Activated CD8-positive, alpha-beta memory T cell treated with anti-CD3 and anti-CD28 coated beads for 4 hours (primary cell): ENCODE measurements around the gene NBPF15.
A peak's percentile ranks its signal among the peaks of the same experiment; 100 is the strongest.
"Not testable (repeated sequence)": the region's sequence is repeated elsewhere in the genome, so short reads cannot be mapped to it uniquely, and the experiment has no call there.

Source experiments
- DNase-seq, 2 donors: peaks; one replicate each; pipeline ENCODE4 v3.0.0-alpha.2; 2020; ENCODE audit warnings: low read depth in 2 of 2

Gene NBPF15, protein sequence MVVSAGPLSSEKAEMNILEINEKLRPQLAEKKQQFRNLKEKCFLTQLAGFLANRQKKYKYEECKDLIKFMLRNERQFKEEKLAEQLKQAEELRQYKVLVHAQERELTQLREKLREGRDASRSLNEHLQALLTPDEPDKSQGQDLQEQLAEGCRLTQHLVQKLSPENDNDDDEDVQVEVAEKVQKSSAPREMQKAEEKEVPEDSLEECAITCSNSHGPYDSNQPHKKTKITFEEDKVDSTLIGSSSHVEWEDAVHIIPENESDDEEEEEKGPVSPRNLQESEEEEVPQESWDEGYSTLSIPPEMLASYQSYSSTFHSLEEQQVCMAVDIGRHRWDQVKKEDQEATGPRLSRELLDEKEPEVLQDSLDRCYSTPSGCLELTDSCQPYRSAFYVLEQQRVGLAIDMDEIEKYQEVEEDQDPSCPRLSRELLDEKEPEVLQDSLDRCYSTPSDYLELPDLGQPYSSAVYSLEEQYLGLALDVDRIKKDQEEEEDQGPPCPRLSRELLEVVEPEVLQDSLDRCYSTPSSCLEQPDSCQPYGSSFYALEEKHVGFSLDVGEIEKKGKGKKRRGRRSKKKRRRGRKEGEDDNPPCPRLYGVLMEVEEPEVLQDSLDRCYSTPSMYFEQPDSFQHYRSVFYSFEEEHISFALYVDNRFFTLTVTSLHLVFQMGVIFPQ

DNA sequence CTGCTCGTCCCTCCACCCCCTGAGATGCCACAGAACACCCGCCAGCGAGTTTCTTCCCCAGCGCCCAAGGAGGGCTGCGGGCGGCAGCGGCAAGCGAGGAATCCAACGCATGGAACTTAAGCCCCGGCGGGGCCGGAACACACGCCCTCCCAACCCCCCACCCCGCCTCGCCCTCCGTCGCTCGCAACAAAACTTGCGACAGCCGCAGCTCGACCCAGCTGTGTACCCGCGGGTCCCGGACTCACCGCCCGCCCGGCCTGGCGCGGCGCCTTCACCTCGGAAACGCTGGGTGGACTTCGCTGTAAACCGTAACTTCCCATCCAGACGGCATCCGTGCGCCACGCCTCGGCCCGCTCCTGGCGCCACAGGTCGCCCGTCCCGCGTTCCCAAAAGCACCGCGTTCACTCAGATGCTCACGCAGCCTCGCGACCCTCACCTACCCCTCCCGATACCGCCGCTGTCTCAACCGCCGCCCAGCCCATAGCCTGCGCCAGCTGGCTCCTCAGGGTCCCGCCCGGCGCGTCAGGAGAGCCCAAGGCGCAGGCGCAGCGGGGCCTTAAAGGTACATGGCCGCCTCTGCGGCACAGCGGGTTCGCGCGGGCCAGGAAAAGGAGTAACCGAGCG lies at the start of gene NBPF15:
NBPF15 (minus strand) TSS at position 534 of the 624 bp plus-strand sequence. CDS start 21,666 bp downstream, outside the sequence.
- peak in 1 of 2 donors; percentile 45 for DNase-seq

DNA sequence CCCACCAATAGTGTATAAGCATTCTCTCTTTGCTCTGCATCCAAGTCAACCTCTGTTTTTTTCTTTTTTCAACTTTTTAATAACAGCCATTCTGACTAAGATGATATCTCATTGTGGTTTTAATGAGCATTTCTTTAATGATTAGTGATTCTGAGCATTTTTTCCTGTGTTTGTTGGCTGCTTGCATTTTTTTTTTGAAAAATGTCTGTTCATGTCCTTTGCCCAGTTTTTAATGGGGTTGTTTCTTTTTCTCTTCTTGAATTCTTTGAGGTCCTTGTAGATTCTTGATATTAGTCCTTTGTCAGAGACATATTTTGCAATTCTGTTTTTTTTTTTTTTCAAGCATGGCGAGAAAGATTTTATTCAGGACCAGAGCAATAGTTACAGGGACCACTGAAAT lies 35.0 kb upstream of the NBPF15 start:
- DNase-seq: not testable (repeated sequence)

DNA sequence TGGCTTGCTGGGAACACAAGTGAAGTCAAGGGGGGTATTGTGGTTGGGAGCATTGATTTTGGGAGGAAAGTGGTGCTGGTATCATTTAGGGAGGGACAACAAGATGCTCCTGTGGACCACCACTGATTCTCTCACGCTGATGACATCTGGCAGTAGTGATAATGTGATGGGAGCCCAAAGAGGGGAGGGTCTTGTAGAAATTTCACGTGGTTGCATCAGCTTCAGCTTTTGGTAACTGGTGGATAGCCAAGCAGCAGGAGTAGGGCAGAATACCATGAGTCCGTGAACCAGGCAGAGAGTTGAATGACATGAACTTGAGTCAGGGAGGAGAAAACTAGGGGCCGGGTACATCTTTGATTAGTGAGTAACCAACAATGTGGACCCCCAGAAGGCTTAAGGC lies 32.7 kb upstream of the NBPF15 start:
- DNase-seq: not testable (repeated sequence)

DNA sequence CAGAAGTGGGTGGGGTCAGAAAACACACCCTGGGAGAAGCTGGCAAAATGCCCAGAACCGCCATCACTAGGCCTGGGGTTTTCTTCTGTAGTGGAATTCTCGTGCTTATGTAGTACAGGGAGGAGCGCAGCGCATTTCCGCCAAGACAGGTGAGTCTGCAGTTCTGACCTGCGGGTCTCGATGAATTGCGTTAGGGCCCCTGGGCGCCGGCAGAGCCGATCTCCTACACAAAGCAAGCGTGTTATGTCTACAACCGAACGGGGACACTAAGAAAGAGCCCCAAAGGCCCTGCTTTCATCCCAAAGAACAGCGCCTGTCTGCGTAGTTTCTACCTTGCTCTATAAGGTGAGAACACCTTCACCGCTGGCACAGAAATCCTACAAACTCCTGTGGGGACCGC lies 28.9 kb upstream of the NBPF15 start:
- DNase-seq: peak in 1 of 2 donors; percentile 2

DNA sequence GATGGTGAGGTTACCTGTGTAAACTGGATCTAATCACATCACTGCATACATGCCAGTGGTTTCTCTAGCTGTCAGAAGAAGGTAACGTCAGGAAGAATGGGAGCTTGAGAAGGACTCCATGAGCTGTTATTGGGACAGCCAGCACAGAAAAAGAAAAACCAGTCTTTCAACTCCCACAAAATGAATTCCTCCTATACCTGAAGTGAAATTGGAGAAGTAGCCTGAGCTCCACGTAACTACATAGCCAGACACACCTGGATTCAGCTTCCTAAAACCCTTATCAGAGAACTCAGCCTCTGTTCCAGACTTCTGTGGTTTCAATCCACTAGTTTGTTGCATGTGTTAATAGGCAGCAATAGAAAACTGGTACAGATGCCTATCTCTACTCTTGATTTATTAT lies 25.5 kb upstream of the NBPF15 start:
- DNase-seq: not testable (repeated sequence)

DNA sequence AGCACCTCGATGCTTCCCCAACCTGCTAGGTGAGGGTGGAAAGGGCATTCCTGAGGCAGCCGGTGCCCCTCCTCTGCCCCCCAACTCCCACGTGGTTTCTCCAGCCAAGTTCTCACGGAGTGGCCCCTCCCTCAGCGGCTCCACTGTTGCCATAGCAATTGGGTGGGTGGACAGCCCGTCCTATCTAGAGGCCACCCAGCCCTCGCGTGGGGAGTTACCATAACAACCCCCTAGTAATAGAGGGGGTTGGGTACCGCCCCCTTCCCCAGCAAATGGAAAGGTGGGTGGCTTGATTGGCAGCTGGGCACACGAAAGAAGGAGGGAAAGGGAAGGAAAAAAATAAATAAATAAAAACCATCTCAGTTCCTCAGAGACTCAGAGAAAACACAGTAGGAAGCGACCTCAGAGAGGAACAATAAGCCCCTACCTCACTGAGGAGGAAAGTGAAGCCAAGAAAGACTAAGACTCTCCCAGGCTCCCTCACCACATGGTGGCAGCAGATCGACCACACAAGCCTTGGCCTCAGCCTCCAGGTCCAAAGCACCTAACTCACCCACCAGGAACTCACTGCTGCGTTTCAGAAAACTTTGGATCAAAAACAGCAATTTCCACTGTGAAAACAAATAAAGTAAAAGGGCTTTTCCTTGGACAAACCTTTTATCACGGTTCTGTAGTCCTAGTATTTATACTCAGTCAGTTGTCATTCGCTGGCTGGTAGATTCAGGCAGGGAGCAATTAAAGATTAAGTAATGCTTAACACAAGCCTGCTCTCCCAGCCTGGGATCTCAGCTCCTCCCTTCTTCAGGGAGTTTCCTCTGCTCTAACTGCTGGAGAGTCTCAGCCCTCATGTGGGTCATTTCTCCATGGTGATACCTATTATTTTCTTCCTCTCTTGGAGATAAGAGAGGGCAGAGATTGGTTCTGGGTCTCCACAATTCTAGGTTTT lies 23.9 kb upstream of the NBPF15 start:
- DNase-seq: not testable (repeated sequence)

DNA sequence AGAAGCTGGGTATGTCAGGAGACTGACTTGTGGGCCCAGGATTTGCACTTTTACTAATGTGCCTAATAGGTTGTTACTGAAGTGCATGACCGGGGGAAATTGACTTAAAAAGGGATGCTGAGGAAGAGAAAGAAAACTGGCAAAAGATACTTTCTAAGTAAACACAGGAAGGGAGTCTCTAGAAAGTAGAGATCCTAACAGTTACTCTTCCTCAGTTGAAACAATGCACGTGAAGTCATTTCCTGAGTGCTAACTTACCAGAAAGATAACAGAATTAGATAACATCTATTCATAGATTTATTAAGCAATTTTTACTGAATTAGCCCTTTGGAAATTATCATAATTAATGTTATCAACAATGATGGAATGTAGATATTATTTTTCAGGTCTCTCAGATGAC lies 12.4 kb upstream of the NBPF15 start:
- DNase-seq: not testable (repeated sequence)

DNA sequence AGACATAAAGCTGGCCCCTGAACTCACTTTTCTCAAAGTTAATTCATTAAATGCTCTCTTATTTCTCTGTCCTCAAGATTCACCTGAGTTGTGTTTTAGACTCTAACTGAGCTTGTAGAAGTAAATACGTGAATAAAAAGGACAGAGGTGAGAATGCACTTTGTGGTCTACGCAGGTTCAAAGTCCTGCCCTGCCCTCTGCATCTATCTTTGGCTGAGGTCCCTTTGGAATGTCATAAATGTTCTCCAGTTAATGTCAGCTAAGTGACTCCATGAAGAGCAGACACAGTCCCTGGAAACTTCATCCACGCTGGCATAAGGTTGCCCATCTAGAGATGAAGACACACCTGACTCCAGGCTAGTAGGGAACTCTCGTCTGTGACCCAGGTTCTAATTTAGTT lies 10.0 kb upstream of the NBPF15 start:
- not testable (repeated sequence) for DNase-seq

DNA sequence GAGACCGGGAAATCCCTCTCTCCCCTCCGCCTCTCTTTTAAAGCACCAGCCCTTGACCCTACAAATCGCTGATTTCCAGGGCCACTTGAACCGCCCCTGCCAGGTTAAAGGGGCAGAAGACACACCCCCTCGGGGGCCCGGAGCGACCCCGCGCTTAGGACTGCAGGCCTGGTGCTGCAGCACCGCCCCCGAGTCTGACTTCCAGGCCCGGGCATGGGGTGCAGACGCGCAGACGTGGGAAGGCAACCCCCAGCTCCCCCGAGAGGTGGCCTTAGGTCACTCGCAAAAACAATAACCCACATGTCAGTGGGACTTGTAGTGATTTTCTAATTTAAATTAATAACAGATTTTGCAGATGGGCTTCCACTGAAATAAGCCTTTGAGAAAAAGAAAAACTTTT lies 309 bp upstream of the NBPF15 start:
- not testable (repeated sequence) for DNase-seq

DNA sequence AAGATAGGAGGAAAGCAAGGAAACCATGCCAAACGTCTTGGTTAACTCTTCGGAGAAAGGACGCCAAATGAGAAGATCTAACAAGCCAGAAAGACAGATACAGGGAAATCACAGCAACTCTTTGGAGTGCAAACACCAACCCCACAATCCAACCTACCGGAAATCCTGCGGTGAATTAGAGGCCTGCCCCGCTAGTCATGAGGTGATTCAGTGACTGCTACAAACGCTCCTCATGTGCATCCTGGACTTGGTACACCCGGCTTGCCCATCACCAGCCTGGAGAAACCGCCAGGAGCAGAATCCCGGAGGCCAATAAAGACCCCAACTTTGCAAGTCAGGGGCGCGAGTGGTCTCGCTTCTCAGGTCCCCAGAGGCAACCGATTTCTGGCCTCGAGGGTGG lies 783 bp downstream of the NBPF15 start:
- peak in 1 of 2 donors; percentile 3 for DNase-seq

DNA sequence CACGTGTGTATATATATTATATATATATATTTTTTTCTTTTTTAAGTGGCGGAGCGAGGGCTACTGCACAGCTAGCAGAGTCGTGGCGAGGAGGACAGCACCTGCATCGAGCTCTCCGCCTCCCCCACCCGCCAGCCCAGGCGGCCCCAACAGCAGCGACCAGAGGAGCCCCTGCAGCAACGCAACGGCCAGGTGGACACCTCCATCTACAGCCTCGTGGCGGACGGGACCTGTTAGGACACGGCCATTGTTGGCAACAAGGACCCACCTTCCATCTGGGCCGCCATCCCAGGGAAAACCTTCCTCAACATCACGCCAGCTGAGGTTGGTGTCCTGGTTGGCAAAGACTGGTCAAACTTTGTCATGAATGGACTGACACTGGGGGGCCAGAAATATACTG lies 19.1 kb downstream of the NBPF15 start:
- not testable (repeated sequence) for DNase-seq

DNA sequence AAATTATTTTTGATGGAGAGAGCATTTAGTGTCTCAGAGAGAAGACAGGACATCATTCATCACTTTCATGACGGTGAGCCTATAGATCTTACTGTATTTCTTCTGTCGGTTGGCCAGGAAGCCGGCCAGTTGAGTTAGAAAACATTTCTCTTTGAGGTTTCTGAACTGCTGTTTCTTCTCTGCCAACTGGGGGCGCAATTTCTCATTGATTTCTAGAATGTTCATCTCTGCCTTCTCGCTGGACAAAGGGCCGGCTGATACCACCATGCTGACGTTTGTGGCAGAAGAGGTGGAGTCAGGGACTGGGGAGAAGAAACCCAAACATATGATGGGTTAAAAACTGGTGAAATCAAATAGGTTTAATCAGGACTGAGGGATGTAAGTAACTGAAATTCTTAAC lies 21.7 kb downstream of the NBPF15 start:
- DNase-seq: not testable (repeated sequence)

DNA sequence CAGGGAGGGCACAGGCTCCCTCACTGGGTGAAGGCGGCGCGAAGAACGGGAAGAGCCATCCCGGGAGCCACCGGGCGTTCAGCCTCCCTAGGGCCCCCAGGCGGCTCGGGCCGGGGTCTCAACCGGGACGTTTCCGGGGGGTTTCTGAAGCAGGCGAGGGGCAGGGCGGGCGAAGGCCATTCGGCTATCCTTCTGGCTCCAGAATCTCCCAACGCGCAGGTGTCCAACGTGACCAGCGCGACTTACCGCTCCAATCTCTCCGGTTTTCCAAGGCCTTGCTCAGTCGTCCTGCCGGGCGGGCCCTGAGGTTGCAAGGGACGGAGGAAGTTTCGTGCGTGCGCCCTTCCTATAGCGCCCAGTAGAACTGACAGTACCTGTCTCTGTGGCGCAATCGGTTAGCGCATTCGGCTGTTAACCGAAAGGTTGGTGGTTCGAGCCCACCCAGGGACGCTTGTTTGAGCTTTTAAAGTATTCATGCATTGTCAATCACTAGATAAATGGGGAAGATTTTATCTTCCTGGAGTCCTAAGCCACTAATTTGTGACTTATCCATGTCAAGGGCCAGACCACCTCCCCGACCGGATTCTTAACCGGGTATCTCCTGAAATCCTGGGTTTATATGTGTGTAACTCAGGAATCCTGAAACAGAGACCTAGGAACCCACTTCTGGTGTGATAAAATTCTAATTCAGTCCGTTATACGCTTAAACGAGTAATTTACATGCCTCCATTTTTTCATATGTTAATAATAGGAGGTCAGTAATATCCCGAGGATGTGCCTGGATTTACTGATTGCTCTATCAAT lies 42.4 kb downstream of the NBPF15 start:
- DNase-seq: peak in 1 of 2 donors; percentile 16

DNA sequence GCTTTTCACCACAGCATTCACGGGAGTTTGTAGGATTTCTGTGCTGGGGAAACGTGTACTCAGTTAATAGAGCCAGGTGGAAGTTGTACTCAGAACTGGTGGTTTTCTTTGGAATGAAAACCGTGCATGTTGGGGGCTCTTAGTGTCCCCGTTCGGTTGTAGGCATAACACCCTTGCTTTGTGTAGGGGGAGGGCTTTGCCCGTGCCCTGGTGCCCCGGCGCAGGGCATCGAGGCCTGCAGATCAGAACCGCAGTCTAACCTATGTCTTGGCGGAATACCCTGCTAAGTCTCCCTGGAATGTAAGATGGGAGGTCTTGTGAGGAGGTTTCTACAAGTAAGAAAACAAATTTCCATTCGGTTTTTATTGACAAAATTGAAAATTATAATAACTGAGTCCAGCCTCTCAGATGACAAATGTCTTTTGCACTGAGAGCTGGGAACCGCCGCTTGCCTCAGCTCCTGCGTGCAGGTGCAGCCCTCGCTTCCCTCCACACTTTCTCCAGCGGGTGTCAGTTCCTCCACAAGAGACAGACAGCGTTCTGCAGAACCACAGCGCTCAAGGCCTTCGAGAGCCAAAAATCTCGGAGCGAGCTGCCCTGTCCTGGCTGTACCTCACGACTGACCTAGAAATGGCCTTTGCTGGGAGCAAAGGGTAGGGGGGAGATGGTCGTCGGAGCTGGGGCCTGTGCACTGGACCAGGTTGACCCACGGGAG lies 47.9 kb downstream of the NBPF15 start:
- not testable (repeated sequence) for DNase-seq

DNA sequence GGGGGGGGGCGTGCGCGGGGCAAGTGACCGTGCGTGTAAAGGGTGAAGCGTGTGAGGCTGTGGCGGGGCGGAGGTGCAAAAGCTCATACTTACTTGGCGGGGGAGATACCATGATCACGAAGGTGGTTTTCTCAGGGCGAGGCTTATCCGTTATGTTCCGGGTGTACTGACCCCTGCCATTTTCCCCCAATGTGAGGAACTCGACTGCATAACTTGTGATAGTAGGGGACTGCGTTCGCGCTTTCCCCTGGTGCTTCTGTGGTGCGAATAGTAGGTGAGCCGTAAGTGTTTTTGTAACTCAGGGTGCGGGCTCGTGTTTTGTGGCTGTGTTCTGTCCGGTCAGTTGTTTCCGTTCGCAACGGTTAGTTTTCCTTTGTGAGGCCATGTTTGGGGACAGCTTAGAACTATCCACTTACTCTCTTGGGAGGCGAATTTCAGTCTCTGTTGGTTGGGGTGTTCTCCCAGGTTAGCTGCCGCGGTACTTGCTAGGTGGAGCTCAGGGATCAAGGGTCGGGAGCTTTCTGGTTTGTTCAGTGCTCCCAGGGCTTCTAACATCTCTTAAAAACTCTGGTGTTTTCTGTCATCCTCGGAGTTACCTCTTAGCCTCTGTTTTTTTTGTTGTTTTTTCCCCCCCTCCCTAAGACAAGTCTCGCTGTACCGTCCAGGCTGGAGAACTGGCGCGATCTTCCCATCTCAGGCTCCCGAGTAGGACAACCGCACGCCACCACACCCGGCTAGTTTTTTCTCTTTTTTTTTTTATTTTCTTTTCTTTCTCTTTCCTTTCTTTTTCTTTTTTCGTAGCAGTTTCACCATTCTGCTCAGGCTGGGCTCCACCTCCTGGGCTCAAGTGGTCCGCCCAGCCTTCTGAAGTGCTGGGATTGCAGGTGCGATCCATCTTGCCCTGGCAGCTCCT lies 48.7 kb downstream of the NBPF15 start:
- DNase-seq: peak; percentile 52 to 75

DNA sequence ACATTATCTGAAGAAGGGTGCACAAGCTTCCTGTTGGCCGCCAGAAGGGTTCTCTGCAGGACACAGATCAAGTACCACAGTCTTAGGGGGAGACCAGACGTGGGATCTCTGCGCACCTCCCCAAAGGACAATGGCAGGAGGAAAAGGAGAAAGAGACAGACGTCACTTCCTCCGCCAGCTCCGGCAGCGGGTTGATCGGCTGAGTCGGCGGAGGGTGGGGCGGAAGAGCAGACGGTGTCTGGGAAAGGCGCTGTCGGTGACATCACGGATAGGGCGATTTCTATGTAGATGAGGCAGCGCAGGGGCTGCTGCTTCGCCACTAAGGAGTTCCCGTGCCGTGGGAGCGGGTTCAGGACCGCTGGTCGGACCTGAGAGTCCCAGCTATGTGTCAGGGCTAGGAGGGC lies 49.4 kb downstream of the NBPF15 start:
- DNase-seq: peak; percentile 42 to 64

DNA sequence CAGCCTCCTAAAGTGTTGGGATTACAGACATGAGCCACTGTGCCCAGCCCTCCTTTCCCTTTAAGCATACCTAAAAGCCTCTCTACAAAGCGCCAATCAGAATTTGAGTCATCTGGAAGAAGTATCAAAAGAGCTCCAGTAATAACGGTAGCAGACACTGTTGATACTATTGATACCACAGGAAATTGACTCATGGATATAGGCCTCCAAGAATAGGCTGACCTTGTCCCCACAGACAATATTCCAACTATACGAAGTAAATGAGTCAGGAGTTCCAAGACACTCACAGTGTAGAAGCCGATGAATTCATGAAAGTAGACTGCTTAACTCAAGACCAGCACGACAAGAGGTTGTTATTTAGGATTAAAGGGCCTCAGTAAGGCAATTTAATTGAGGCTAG lies 58.7 kb downstream of the NBPF15 start:
- not testable (repeated sequence) for DNase-seq

DNA sequence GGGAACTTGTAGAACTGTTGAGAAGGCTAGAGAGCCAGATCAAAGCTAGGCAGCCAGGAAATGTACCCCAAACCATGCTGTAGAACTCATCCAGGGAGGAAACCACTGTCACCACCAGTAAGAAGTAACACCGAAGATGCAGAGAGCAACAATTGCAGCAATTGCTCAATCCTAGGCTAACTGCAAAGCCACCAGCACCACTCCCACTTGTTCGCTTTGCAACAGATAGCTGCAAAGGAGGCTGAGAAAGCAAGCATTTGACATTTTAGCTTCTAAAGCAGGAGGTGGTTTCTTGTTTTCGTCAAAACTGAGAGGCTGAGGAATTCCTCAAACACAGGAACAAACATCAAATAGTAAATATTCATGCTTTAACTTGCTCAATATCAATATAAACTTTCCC lies 89.8 kb downstream of the NBPF15 start:
- DNase-seq: not testable (repeated sequence)
